ENCODE data around the gene SENP2. TPM values are rescaled to one million over a fixed set of nuclear protein-coding genes. Genes with fewer than 3 reads are reported as not detected.
"Not testable (repeated sequence)": the region's sequence is repeated elsewhere in the genome, so short reads cannot be mapped to it uniquely, and the experiment has no call there.

Gene SENP2
- polyA plus RNA-seq, 1 of the 3 experiments (the other 2 are of a cell fraction): 7.1 TPM

DNA sequence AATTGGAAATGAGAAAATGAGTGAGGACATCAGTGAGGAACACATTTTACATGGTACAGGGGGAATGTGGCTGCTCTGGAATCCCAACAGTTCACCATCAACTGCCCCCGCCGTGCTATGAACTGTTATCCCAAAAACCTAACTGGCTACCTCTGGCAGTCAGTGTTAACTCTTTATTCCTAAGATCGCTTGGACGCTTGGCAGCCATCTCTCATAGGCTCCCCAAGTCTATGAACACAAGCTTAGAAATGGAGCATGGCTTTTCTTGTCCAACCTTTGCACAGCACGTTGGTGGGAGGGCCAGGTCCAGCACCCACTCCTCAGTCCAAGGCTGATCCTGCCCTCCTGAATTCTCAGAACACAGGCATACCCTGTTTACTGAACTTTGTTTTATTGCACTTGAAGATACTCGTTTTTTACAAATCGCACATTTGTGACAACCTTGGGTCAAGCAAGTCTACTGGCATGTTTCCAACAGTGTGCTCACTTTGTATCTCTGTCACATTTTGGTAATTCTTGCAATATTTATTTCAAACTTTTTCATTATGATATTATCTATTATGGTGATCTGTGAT is 53.6 kb downstream of the SENP2 start:
- Histone ChIP-seq H3K27me3 (ENCODE audit: insufficient read depth) (no peaks in the 10 kb centered on the region), H3K27ac (ENCODE audit: low read depth in 2 of 2, low read length in 1 of 2) (no peak overlapping the region), H4K20me1 (ENCODE audit: insufficient read depth) (no peaks in the 10 kb centered on the region), H3K4me1 (ENCODE audit: control insufficient read depth in 1 of 2, insufficient read depth in 2 of 2, low read depth in 1 of 2, low read length in 1 of 2) (0 out of 4 replicates have a peak, but pooled peaks cover 0 to 8% of the 10 kb centered on the region in 2 experiments), H3K9me3 (no peaks in the 10 kb centered on the region), H3K79me2 (ENCODE audit: insufficient read depth) (no peaks in the 10 kb centered on the region), H3K9ac (no peak overlapping the region), H3K9me2 (no peaks in the 10 kb centered on the region), H3K36me3 (replicated peaks in 1 of 2; ENCODE audit: control insufficient read depth in 1 of 2, insufficient read depth in 2 of 2, low read length in 1 of 2) (peaks cover 8 to 23% of the 10 kb centered on the region in 2 experiments), H3K4me3 (ENCODE audit: low read depth in 2 of 2, low read length in 1 of 2) (no peak overlapping the region), H2AFZ (ENCODE audit: low read depth) (no peak overlapping the region), H3K4me2 (no peak overlapping the region), H3F3A (replicated peaks; ENCODE audit: insufficient read depth) (peaks cover 21% of the 10 kb centered on the region)
- DNase-seq: no peak
- 74% methylated on average over 6 of the region's 7 CpGs for WGBS (ENCODE audit: low lambda C conversion rate)
- TF ChIP-seq MEF2A (IDR thresholded peaks at IDR 0.05; ENCODE audit: borderline replicate concordance, low read depth) (no peak), FOSL2 (IDR thresholded peaks at IDR 0.05; ENCODE audit: borderline replicate concordance, low read depth) (no peak), SMC3 (IDR thresholded peaks at IDR 0.05; ENCODE audit: low read depth, low read length) (no peak), YY1 (IDR thresholded peaks at IDR 0.05; ENCODE audit: low read depth) (no peak), FOXM1 (IDR thresholded peaks at IDR 0.05; ENCODE audit: low read depth) (no peak), GATA2 (CRISPR knock-in tag; IDR thresholded peaks at IDR 0.05) (no peak), ELF1 (IDR thresholded peaks at IDR 0.05) (no peak), NFIC (IDR thresholded peaks at IDR 0.05; ENCODE audit: borderline replicate concordance) (no peak), POLR2AphosphoS5 (IDR thresholded peaks at IDR 0.05; ENCODE audit: low read depth, low read length) (no peak), FOXJ3 (CRISPR knock-in tag; IDR thresholded peaks at IDR 0.05) (no peak), TCF12 (IDR thresholded peaks at IDR 0.05) (no peak)
- TF ChIP-seq, protein P1, sequence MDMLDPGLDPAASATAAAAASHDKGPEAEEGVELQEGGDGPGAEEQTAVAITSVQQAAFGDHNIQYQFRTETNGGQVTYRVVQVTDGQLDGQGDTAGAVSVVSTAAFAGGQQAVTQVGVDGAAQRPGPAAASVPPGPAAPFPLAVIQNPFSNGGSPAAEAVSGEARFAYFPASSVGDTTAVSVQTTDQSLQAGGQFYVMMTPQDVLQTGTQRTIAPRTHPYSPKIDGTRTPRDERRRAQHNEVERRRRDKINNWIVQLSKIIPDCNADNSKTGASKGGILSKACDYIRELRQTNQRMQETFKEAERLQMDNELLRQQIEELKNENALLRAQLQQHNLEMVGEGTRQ (IDR thresholded peaks at IDR 0.05; ENCODE audit: borderline replicate concordance, low read depth, low read length): no peak
- CTCF ChIA-PET: interaction anchor here (2.9 kb wide), 1 partner anchor 21 kb away, joined by 12 read pairs; no protein-coding TSS in a partner anchor
- POLR2A ChIA-PET: no interaction called here

DNA sequence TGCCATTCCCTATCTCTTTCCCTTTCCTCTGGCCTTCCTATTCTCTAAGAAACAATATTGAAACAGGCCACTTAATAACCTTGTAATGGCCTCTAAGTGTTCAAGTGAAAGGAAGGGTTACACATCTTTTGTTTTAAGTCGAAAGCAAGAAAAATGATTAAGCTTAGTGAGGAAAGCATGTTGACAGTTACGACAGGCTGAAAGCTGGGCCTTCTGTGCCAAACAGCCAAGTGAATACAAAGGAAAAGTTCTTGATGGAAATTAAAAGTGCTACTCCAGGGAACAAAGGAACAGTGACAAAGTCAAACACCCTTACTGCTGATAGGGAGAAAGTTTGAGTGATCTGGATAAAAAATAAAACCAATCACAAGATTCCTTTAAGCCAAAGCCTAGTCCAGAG is 54.2 kb downstream of the SENP2 start:
- 98% methylated on average over 2 of the region's 2 CpGs for WGBS (ENCODE audit: low lambda C conversion rate)
- Histone ChIP-seq H3K79me2 (ENCODE audit: insufficient read depth) (no peaks in the 10 kb centered on the region), H3K4me3 (ENCODE audit: low read depth in 2 of 2, low read length in 1 of 2) (no peak overlapping the region), H3K9me2 (no peaks in the 10 kb centered on the region), H3K4me1 (ENCODE audit: control insufficient read depth in 1 of 2, insufficient read depth in 2 of 2, low read depth in 1 of 2, low read length in 1 of 2) (0 out of 4 replicates have a peak, but pooled peaks cover 0 to 4% of the 10 kb centered on the region in 2 experiments), H3K27ac (ENCODE audit: low read depth in 2 of 2, low read length in 1 of 2) (no peak overlapping the region), H2AFZ (ENCODE audit: low read depth) (no peak overlapping the region), H3K4me2 (no peak overlapping the region), H3K9me3 (no peaks in the 10 kb centered on the region), H3K27me3 (ENCODE audit: insufficient read depth) (no peaks in the 10 kb centered on the region), H4K20me1 (ENCODE audit: insufficient read depth) (no peaks in the 10 kb centered on the region), H3F3A (replicated peaks; ENCODE audit: insufficient read depth) (peaks cover 16% of the 10 kb centered on the region), H3K36me3 (replicated peaks in 1 of 2; ENCODE audit: control insufficient read depth in 1 of 2, insufficient read depth in 2 of 2, low read length in 1 of 2) (peaks cover 12 to 23% of the 10 kb centered on the region in 2 experiments), H3K9ac (no peak overlapping the region)
- ChIA-PET POLR2A (no interaction called here), CTCF (interaction anchor here (1.1 to 2.9 kb wide), 2 partner anchors 20 kb away, joined by 6 to 12 read pairs; no protein-coding TSS in a partner anchor)
- TF ChIP-seq MEF2A (IDR thresholded peaks at IDR 0.05; ENCODE audit: borderline replicate concordance, low read depth) (no peak), TEAD4 (IDR thresholded peaks at IDR 0.05; ENCODE audit: borderline replicate concordance, insufficient read depth) (no peak), EZH2phosphoT487 (IDR thresholded peaks at IDR 0.05; ENCODE audit: borderline replicate concordance, low read depth) (no peak), EP300 (IDR thresholded peaks at IDR 0.05; ENCODE audit: borderline replicate concordance in 1 of 2, low read depth in 1 of 2, low read length in 1 of 2) (no peak), RXRA (IDR thresholded peaks at IDR 0.05; ENCODE audit: borderline replicate concordance, low read depth) (no peak), SMC3 (IDR thresholded peaks at IDR 0.05; ENCODE audit: low read depth, low read length) (no peak), FOXJ3 (CRISPR knock-in tag; IDR thresholded peaks at IDR 0.05) (no peak), GABPA (IDR thresholded peaks at IDR 0.05; ENCODE audit: low read depth) (no peak), ELF1 (IDR thresholded peaks at IDR 0.05) (no peak)
- TF ChIP-seq, protein P2, sequence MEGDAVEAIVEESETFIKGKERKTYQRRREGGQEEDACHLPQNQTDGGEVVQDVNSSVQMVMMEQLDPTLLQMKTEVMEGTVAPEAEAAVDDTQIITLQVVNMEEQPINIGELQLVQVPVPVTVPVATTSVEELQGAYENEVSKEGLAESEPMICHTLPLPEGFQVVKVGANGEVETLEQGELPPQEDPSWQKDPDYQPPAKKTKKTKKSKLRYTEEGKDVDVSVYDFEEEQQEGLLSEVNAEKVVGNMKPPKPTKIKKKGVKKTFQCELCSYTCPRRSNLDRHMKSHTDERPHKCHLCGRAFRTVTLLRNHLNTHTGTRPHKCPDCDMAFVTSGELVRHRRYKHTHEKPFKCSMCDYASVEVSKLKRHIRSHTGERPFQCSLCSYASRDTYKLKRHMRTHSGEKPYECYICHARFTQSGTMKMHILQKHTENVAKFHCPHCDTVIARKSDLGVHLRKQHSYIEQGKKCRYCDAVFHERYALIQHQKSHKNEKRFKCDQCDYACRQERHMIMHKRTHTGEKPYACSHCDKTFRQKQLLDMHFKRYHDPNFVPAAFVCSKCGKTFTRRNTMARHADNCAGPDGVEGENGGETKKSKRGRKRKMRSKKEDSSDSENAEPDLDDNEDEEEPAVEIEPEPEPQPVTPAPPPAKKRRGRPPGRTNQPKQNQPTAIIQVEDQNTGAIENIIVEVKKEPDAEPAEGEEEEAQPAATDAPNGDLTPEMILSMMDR (IDR thresholded peaks at IDR 0.05): no peak
- no peak for DNase-seq

DNA sequence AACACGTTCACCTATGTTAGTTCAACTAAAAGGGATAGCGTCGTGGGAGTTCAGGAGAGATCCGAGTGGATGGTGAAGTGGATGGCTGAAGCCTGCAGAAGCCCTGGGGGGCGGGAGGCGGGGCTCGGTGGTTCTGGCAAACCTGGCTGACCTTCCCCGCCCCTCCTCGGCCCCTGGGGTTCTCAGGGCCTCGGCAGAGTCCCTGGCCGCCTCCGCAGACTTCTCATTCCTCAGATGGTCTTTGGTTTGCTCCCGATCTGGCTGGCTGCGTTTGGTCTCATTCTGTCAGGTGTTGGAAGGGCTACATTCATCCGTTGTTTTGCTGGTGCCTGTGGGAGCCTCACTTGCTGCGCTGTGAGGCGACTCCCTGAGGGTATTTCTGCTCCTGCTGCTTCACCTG is 59.1 kb downstream of the SENP2 start:
- H3K27ac ChIP-seq (ENCODE audit: low read depth in 2 of 2, low read length in 1 of 2); DNase-seq; H3K9me3 ChIP-seq; H3K9ac ChIP-seq; H2AFZ ChIP-seq (ENCODE audit: low read depth); POLR2A ChIA-PET; H3K79me2 ChIP-seq (ENCODE audit: insufficient read depth); H3K4me1 ChIP-seq (ENCODE audit: control insufficient read depth in 1 of 2, insufficient read depth in 2 of 2, low read depth in 1 of 2, low read length in 1 of 2); H3K4me3 ChIP-seq (ENCODE audit: low read depth in 2 of 2, low read length in 1 of 2); H3F3A ChIP-seq (replicated peaks; ENCODE audit: insufficient read depth); H3K27me3 ChIP-seq (ENCODE audit: insufficient read depth); H4K20me1 ChIP-seq (ENCODE audit: insufficient read depth); H3K9me2 ChIP-seq; H3K4me2 ChIP-seq: not testable (repeated sequence)
- CTCF ChIA-PET: interaction anchor here (3.9 to 4.9 kb wide), 2 partner anchors 15 kb away, joined by 23 to 36 read pairs; no protein-coding TSS in a partner anchor
- WGBS (ENCODE audit: low lambda C conversion rate): 93% methylated on average over 12 of the region's 17 CpGs
- H3K36me3 ChIP-seq (replicated peaks in 1 of 2; ENCODE audit: control insufficient read depth in 1 of 2, insufficient read depth in 2 of 2, low read length in 1 of 2): peaks cover 37 to 52% of the 10 kb centered on the region in 2 experiments

Data from SK-N-SH (cell line).